SK-N-MC (cell line): Measurements from ENCODE around the gene ANTXRL.
"Not testable (repeated sequence)": the region's sequence is repeated elsewhere in the genome, so short reads cannot be mapped to it uniquely, and the experiment has no call there.

Experiments used
- EZH2 ChIP-seq: fragments of 200-600 bp; sonication (generic); IDR thresholded peaks from one replicate; pipeline ENCODE4 v1.6.1; 2017; ENCODE audit warnings: antibody characterized with exemption
- FOXP2 ChIP-seq: optimal IDR thresholded peaks from 2 replicates; pipeline ENCODE3; 2011; ENCODE audit warnings: mild to moderate bottlenecking, moderate library complexity; ENCODE audit not compliant: insufficient read depth; ENCODE audit errors: extremely low read length, control extremely low read depth
- POLR2AphosphoS5 ChIP-seq: IDR thresholded peaks from 2 replicates; pipeline ENCODE4 v1.6.1; 2012; ENCODE audit warnings: mild to moderate bottlenecking, low read depth, low read length, borderline replicate concordance

GRCh38 chr10:46265566-46266305 lies 21.1 kb upstream of the ANTXRL start:
- not testable (repeated sequence) for TF ChIP-seq POLR2AphosphoS5, EZH2, FOXP2
